Fibroblast of mammary gland (primary cell): ENCODE data around the gene ATOH8.

ENCODE experiments used
- DNase-seq: peaks from one replicate; pipeline ENCODE4 v3.0.0-alpha.2; 2010; ENCODE audit warnings: low read depth
- H3K4me3 ChIP-seq: 2 replicates; pipeline ENCODE4 v1.5.1; 2011; ENCODE audit warnings: low read depth, mild to moderate bottlenecking, low read length, moderate library complexity; ENCODE audit not compliant: control insufficient read depth
- TF ChIP-seq, protein P1 (sequence below): conservative IDR thresholded peaks from 2 replicates; pipeline ENCODE4 v1.5.1; 2011; ENCODE audit warnings: low read depth, low read length, inconsistent platforms; ENCODE audit not compliant: control insufficient read depth, insufficient read depth

ATOH8 gene

DNA sequence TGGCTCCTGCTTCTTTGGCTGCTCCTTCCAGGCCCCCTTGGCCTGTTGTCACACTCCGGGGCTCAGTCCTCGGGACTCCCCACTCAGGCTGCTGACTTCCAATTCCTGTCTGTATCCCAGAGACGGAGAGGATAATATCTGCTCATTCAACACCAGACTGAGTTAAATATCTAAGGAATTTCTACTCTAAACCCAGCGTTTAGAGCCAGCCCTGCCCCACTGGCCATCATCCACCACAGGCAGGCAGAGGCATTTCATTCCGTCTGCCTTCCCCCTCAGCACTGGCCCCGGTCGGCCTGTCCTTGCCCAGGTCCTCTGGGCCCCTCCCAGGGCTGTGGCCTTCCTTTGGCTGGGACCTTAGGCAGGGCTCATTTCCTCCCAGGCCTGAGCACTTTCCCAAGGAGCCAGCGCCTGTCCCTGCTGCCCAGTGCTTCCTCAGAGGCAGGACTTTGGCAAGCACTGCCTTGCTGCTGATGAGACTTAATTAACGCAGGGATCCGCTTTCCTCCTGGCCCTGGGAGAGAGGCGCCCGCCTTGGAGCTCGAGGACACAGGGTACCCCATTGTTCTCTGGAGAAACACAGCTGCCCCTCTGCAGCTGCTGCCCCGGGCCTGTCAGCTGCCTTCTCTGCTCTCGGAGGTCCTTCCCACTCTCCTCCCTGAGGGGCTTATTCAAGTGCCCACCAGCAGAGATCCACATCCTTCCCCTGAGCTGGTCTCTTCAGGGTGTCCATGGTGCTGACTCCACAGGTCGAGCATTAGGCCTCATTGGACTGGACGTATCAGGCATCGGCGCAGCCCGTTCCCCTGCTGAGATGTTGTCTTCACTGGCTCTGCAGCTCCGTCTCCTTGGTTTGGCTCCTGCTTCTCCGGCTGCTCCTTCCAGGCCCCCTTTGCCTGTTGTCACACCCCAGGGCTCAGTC, 42.8 kb downstream of the ATOH8 start:
- no peak for DNase-seq
- TF ChIP-seq, protein P1, sequence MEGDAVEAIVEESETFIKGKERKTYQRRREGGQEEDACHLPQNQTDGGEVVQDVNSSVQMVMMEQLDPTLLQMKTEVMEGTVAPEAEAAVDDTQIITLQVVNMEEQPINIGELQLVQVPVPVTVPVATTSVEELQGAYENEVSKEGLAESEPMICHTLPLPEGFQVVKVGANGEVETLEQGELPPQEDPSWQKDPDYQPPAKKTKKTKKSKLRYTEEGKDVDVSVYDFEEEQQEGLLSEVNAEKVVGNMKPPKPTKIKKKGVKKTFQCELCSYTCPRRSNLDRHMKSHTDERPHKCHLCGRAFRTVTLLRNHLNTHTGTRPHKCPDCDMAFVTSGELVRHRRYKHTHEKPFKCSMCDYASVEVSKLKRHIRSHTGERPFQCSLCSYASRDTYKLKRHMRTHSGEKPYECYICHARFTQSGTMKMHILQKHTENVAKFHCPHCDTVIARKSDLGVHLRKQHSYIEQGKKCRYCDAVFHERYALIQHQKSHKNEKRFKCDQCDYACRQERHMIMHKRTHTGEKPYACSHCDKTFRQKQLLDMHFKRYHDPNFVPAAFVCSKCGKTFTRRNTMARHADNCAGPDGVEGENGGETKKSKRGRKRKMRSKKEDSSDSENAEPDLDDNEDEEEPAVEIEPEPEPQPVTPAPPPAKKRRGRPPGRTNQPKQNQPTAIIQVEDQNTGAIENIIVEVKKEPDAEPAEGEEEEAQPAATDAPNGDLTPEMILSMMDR = no peak
- H3K4me3 ChIP-seq = no peak overlapping the region

DNA sequence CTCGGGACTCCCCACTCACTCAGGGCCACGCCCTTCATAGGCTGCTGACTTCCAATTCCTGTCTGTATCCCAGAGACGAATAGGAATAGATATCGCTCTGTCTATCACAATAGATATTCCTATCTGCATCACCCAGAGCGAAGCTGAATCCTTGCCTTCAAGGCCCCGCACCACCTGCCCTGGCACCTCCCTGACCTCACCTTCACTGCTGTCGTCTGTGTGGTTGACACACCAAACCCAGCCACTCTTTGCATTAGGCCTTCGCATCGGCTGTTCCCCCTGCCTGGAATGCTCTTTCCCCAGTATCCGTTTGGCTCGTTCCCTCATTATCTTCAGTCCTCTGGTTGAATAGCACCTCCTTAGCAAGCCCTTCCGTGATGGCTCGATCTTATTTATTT, 43.5 kb downstream of the ATOH8 start:
- TF ChIP-seq, protein P1 = no peak

DNA sequence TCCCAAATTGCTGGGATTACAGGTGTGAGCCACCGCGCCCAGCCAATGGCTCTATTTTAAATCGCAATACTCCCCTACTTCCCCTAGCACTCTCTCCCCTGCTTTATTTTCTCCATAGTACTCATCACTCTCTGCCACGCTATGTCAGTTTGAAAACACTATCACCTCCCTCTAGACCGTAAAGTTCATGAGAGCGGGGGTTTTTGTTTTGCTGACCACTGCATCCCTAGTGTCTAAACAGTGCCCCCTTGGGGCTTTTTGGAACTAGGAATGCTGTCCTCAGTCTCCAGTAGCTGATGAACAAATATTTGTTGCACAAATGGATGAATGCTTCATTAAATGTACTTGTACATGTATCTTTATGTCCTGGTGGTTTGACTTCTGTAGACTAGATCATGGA, 44.1 kb downstream of the ATOH8 start:
- DNase-seq = peak; percentile 63
- TF ChIP-seq, protein P1 = peak; percentile 64
- H3K4me3 ChIP-seq = no peak overlapping the region

More for the DNA sequence above, 43.5 kb downstream of the ATOH8 start:
- DNase-seq = no peak
- H3K4me3 ChIP-seq = no peak overlapping the region

DNA sequence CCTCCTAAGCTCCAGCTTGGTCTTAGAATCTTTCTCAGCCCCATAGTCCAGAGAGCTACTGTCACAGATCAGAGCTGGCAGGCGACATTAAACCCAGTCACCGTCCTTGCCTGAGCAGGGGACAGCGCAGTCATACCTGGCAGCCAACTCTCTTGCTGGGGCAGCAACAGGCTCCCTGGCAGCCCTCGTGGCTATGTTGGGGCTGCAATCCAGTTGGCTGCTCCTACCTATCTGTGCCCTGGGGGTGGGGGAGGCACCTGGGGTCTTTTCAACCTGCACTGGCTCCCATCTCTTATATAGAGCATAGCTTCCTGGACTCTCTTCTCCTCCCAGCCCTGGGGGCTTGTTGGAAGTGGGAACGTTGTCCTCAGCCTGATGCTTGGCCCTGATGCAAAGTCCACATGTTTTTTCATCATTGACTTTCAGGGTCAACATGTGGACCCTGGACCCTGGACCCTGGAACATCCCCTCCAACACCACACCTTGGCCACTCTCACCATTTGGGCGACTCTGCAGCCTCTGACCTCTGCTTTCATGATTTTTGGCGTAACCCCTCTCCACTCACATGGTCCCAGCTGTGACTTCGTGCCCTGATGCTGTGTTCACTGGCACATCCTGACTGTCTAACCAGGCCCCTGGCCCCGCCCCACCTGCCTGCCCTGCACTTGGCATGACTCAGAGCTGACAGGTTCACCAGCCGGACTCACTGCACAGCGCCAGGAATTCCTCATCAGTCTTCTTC, 45.6 kb downstream of the ATOH8 start:
- H3K4me3 ChIP-seq = no peak overlapping the region
- no peak for DNase-seq
- TF ChIP-seq, protein P1 = no peak

DNA sequence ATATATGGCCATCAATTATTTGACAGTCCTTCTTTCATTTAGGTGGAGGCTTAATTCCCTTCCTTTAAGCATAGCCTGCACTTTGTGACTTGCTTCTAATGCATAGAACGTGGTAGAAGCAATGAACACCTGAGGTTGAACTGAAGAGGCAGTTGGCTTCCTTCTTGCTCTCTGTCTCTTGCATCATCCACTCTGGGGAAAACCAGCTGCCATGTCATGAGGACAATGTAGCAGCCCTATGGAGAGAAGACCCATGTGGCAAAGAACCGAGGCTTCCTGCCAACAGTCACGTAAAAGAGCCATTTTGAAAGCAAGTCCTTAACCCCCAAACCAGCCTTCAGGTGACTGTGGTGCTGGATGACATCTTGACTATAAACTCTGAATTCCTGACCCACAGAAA, 46.8 kb downstream of the ATOH8 start:
- H3K4me3 ChIP-seq = no peak overlapping the region
- TF ChIP-seq, protein P1 = no peak

DNA sequence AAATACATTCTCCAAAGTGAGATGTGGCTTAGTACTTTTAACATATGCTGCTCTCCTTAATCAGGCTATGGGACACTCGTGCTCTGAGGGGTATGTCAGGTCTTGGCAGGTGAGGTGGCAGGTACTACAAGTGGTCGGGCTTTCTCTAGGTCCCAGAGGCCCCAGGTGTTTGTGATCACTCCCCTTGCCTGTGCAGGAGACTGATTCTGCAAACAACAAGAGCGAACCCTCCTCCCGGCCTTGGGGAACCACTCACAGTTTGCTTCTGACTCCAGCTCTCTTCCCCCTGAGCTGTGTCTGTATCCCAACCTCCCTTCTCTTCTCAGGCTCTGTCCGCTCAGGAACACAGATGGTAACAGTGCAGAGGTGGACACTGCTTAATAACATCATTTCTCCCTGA, 48.1 kb downstream of the ATOH8 start:
- no peak overlapping the region for H3K4me3 ChIP-seq
- no peak for DNase-seq
- TF ChIP-seq, protein P1 = no peak

More for the DNA sequence above, 46.8 kb downstream of the ATOH8 start:
- DNase-seq = no peak
